Activated CD4-positive, alpha-beta T cell treated with anti-CD3 and anti-CD28 coated beads, Interleukin-2, amount 50 U/mL, for 16 hours (primary cell): ENCODE results near the gene CENPU.
A peak's percentile ranks its signal among the peaks of the same experiment; 100 is the strongest.
"Not testable (repeated sequence)": the region's sequence is repeated elsewhere in the genome, so short reads cannot be mapped to it uniquely, and the experiment has no call there.

Experiments used
- DNase-seq: peaks from one replicate; pipeline ENCODE4 v3.0.0-alpha.2; 2020

The CENPU gene

DNA sequence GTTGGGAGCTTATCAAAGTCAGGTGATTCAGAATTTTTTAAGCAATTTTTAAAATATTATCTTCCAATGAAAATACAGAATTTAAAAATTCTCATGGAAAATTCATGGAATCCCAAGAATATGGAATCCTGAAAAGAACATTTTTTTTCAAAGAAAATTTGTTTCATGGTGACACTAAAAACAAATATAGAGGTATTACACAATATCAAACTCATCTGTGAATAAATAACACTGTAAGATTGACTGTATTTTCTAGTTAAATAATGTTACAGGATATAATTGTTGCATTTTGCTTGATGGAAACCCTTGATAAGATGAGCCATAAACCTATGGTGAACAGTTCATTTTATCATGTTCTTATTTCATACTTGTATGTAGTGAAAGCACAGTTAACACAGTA lies 72.9 kb downstream of the CENPU start:
- no peak for DNase-seq

DNA sequence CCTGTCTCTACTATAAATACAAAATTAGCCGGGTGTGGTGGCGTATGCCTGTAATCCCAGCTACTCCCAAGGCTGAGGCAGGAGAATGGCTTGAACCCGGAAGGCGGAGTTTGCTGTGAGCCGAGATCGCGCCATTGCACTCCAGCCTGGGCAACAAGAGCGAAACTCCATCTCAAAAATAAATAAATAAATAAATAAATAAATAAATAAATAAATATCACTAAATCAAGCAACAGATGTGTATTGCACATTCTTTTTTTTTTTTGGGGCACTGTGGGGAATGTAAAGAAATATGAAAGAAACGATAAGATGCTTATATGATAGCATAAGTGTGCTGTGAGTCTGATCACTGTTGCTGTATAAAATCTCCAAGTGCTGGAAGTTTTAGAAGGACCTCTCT lies 76.1 kb downstream of the CENPU start:
- DNase-seq: not testable (repeated sequence)

DNA sequence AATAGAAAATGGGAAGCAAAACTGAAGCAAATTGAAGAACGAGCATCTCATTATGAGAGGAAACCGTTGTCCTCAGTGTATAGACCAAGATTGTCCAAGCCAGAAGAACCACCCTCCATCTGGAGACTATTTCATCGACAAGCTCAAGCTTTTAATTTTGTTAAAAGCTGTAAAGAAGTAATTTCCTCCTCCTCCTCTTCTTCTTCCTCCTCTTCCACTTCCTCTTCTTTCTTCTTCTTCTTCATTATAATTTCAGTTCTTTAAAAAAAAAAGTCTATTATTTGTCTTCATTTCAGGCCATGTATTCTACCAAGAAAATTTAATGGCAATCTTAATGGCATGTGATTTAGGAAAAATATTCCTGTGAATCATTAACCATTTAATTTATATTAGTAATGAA lies 76.8 kb downstream of the CENPU start:
- DNase-seq: no peak

DNA sequence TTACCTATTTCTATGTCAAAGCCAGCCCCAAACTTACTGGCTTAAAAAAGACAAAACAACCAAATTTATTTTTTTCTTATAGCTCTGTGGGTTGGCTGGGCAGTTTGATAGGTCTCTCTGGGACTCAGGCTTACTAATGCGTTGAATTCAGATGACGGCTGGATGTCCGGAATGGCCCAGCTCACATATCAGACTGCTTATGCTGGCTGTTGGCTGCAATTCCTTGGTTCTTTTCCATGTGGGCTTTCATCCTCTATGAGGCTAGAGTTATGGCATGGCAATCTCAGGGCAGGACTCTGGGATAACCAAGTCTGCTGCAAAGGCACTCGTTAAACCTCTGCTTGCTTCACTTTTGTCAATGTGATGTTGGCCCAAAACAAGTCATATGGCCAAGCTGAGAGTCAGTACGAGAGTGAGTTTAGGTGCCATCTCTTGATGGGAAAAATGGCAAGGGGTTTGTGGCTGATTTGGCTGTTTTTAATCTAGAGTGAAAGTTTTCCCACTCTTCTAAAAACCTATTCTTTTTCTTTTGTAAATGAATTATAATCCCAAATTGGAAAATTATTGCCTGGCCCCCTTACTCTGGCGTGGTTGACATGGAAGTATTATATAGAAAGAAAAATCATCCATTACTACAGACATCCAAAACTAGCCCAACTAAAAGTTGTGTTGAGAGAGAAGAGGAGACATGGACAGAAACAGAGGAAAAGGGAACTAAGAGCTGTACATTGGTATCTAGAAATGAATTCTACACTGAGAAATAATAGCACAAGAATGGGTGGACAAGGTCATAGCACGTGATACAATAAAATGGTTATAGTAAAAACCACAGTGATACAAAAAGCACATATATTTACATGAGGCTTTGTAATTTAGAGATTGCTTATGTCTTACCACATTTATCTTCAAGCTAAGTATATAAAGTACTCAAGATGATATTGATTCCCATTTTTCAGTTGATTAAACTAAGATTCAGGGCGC lies 77.7 kb downstream of the CENPU start:
- no peak for DNase-seq

DNA sequence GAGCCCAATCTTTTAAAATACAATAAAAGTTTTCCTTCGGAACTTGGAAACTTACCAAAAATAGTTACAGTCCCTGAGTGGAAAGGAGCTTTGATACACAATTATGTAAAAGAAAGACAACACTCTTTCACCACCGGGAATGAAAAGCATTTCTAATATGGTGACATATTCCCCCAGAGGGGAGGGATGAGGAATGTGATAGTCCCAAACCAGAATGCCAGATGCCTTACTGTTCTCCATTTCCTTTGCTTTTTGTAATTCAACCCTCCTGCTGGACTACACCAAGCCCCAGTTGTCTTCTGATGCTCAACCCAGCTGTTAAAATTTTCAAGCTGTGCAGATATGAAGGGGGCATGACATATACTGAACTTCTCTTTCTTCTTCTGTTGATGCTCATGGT lies 80.2 kb downstream of the CENPU start:
- no peak for DNase-seq

DNA sequence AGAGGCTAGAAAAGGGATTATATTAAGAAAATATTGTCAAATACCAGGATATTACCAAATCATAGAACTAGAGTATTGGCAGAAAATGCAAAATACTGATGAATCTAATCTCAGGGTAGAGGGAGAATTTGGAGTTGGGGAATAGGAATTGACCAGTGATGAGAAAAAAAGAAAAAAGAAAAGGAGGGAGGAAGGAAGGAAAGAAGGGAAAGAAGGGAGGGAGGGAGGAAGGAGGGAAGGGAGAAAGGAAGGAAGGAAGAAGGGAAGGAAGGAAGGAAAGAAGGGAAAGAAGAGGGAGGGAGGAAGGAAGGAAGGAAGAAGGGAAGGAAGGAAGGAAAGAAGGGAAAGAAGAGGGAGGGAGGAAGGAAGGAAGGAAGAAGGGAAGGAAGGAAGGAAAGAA lies 81.2 kb downstream of the CENPU start:
- DNase-seq: not testable (repeated sequence)

DNA sequence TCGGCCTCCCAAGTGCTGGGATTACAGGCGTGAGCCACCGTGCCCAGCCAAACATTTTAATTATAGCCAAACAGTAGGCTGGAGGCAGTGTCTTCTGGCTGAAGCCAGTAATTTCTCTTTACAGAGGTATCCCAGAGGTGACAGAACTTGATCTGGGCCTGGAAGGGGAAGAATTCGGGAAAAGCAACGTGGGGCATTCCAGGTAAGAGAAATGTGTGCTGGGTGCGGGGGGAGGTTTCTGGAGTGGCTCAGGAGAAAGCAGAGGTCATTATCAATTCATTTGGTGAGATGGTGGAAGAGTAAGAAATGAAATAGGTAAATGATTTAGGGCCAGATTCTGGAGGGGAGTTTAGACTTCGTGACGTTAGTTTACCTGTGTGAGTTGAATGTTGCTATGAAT lies 82.0 kb downstream of the CENPU start:
- no peak for DNase-seq

DNA sequence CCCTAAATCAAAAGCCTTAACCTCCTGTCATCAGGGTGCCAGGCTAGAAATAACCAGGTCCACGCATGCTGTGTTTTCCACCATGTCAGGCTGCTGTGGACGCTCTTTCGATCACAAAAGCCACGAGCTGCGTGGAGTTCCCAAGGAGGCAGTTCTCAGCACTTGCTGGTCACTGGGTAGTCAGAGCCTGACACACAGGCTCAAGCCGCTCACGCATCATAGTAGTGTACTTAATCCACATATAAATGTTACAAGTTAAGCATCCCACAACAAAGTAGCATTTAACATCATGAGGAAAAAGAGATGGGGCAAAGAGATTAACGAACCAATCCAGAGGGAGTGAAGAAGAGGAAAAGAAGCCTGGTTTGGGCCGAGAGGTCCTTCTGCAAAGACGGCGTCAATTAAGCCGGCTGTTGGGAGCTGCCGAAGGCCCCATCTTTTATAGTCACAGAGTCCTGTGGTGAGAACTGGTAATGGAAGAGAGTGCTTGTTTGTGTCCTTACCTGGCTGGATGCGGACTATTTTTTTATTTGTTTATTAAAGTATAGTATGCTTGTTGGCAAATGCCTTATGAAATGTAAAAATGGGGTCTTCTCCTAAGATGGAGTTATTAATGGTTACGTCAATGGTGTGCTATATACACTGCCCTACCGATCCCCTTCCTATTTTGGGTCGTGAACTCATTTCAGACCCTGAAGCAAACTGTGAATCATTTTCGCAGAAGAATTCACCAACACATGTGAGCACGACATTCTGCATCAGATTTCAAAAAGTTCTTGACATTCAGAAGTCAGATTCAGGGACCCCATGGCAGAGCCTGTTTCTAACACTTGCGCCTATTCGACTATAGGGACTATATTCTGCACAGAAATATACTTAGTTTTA lies 83.7 kb downstream of the CENPU start:
- peak; percentile 24 for DNase-seq

DNA sequence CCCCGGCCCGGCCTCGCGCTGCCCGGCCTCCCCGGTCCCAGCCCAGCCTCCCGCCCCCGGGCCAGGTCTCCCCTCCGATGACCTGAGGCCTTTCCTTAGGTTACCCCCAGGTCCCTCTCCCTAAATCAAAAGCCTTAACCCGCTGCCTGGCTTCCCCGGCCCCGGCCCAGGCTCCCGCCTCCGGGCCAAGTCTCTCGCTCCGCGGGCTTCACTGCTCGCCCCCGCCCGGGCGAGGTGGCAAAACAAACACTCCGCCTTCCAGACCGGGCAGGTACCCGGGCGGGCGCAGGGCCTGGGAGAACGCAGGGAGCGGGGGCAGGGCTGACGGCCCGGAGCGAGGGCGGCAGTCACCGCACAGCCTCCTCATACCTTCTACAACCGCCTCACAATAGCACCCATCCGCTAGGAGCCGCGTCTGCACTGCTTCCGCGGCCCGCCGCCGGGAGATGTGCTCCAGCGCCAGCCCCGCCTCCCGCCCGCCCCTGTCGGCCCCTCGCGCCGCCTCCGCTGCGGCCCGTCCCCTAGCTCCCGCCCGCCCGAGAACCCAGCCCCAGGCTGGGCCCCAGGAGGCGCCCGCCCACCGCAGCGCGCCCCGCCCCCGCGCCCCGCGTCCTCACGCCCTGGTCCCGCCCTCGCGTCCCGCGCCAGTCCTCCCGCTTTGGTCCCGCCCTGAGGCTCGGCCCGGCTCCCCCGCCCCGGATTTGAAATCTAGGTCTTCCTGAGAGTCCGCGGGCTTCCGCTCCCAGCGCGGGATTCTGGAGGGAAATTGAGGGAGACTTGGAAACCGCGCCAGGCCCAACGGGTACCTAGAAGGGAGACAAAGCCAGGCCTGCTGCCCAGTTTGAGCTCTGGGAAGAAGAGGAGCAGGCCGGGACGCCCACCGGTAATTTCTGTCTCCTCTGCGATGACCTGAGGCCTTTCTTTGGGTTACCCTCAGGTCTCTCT lies 84.6 kb downstream of the CENPU start, which contains the start of the genes CASP3 and PRIMPOL:
Gene CASP3, minus strand, starts transcription at position 422 of the 945 bp plus-strand sequence. CDS start 10,994 bp downstream, outside the sequence.
Gene PRIMPOL, plus strand, starts transcription at position 713 of the 945 bp plus-strand sequence. CDS start 7,403 bp downstream, outside the sequence.
- DNase-seq: peak; percentile 98

DNA sequence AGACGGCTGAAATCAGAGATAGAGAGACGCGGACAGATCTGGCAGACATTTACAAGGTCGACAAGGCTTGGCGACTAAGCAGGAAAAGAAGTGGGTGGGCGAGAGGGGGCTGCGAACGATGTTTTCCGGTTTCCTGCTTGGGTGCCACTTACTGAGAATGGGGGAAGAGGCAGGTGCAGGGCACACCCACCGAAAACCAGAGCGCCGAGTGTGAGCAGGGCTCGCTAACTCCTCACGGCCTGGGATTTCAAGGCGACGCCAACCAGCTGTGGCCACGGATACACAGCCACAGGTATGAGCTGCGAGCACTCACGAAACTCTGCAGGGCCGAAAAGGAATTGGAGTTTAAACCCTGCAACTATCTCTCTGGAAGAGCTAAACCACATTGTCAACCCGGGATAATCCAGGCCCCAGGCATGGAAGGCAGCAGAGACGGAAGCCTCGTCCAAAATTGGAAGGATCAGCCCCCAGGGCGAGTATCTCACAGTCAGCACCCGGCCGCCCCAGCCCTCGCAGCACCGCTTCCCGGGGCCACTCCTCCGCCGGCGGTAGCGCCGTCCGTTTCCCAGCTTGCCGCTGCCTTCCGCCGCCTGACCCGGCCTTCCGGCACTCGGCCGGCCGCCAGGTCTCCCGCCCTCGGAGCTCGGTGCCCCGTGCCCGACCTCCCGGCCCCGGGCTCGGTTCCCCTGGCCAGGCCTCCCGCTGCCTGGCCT lies 85.4 kb downstream of the CENPU start:
- DNase-seq: peak; percentile 53

DNA sequence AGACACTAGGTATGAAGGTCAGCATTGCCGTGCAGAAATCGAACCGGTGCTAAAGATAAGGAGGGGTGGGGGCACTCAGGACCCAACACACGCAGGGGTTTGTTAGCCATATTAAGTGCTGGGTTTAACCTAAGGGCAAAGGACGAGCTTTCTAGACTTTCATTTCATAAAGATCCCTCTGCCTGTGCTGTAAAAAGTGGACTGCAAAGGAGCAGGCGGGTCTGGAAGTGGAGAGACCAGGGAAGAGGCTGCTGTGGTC lies 85.9 kb downstream of the CENPU start:
- DNase-seq: no peak

DNA sequence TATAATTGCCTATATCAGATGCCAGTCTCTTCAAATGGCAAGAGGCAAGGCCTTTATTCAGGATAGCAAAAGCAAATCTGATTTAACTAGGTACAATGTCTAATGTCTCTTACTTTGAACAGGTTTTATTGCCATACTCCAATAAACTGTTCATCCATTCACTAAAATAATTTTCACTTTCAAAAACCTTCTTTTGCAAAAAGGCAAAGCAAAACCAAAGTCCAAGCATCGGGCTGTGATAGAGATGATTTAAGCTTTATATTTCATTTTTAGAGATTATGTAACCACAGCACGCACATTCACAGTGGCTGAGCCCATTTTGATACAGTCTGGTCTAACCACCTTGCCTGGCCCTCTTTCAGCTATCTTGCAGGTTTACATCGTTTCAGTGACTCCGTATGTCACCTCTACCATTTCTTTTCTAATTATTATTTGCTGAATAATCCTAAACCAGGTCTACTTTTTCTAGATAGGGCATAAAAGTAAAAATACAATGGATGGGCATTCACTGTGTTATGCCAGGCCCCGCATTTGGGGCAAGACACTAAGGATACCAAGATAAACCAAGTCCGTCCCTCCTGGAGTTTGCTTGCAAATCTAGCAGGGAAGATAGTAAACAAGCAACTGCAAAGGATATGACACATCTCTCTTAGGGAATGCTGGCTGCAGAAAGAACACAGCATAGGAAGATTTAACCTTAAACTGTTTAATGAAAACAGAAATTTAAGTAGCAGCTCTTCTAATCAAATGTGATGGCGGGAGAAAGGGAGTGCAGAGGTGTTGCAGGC lies 86.4 kb downstream of the CENPU start:
- DNase-seq: no peak

DNA sequence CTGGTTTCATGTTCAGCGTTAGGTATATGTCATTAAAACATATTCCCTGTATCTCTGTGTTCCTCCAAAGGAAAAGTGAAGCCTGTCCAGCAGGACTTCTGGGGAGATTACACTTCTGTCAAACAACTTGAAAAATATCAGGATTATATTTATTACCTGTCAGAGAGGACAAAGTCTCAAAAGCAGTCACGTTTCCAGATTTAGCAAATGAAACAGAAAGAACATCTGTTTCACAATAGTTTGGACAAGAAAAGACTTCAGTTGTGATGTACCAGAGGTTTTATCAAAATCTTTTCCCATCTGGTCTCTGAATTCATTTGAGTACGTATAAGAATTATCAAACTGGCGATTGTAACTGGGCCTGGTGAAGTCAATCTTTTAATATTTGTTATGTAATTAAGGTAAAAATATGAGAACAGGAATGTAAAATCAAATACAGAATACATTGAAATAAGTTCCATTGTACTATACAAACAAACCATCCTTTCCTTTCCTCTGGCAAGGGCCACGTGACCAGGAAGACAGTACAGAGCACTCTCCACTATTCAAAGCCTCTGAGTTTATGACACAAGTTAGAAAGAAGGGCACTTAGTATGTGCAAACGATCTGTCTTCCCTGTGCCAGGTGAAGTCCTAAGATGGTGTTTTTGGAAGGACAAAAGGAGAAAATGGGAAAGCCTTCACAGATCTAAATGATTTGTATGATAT lies 87.8 kb downstream of the CENPU start:
- no peak for DNase-seq

DNA sequence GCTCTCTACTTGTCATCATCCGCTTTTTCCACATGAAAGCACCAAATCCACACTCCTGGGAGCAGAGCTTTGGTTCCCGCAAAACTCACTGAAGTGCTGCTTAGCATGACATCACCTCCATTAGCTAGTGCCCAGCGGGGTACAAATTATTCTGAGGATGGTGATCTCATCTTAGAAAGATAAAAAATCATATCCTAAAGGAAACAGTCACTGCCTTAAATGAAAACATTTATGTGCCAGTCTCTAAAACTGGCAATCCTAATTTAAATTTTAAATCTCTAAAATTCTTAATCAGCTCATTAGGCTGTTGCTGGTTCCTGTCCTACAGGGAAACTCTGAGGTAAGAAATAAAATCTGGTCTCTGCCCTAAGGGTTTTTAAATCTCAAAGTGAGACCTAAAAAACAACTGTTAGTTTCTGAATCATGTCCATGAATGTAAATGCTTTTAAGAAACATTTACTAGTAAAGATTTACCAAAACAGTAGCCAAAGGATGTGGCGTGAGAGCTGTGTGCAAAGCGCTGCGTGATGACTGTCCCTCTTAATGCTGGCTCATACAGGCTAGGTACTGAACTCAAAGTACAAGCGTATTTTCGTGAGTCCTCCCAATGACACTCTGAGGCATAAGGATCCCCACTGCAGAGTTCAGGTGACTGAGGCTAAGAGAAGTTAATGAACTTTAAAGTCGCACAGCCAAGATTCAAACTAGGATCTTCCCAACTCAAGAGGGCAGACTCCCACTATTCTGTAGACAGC lies 89.2 kb downstream of the CENPU start:
- peak; percentile 58 for DNase-seq
